GM18499 (cell line): Measurements from ENCODE around the gene CCL25.
"Not testable (repeated sequence)": the region's sequence is repeated elsewhere in the genome, so short reads cannot be mapped to it uniquely, and the experiment has no call there.

Source experiments
- ATAC-seq: cut with Tn5 transposase; IDR thresholded peaks from one replicate; pipeline ENCODE4 v1.9.1; 2021; ENCODE audit warnings: moderate number of reproducible peaks; ENCODE audit not compliant: insufficient read depth, unreplicated experiment

CCL25 gene, protein sequence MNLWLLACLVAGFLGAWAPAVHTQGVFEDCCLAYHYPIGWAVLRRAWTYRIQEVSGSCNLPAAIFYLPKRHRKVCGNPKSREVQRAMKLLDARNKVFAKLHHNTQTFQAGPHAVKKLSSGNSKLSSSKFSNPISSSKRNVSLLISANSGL

DNA sequence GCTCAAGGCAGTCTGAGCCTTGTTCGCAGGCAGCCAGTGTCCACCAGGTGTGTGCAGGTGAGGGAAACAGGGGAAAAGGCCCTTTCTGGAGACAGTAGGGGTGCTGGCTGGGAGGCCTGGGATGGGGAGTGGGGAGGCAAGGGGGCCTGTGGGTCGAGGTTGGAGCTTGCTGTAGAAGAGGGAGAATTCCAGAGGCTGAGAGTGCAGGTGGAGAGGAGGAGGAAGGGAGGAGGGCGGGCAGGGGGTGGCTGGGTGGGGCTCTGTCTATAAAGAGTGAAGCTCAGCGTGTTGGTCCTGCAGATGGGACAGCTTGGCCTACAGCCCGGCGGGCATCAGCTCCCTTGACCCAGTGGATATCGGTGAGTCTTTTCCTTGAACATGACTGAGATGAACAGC lies at the start of gene CCL25:
TSS of gene CCL25 (plus strand) at position 297 of the 396 bp plus-strand sequence. CDS start 290 bp downstream, outside the sequence.
- no peak for ATAC-seq

DNA sequence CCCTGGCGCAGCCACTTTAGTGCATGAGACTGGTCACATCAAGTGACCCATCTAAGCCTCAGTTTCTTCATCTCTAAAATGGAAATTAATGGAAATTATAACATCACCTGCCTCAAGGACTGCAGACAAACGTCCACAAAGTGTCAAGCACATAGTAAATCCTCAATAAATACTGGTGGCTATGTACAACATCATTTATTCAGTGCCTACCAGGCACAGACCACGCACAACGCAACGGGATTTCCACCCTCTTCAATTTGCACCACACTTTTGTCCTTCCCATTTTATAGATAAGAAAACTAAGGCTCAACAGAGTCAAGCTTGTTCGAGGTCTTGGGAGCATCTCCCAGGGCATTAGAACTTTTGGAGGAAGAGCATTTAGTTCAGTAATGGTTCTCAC lies 48.6 kb upstream of the CCL25 start:
- no peak for ATAC-seq

DNA sequence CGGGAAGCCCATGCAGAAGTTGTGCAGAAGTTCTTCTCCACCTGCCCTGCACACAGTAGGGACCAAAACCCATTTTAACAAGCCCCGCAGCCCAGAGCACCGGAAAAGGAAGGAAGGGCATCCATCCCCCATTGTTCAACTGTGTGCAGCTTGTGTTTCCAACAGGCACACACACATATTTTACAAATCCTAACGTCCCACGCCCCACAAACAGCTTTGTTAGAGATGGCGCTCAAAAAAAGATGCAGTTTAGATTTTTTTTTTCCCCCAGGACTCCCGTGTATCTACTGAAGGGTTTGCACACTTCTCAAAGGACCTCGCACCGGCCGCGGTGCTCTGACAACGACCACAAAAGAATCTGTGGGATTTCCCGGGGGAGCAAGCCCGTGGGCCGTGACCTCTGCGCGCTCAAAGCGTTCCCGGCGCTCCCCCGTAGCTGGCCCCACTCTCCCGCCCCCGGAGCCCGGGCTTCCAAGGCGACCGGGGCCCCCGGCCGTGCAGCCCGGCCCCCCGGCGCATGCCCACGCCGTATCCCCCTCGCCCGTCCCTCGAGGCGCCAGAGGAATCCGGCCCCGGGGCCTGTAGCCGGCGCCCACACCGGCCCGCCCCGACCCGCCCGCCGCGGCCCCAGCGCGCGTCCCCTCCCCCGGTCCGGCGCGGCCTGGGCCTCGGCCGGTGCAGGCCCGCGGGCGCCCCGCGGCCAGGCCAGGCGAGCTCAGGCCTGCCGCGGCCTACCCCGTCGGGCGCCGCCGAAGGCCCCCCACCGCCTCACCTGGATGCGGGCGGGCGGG lies 47.6 kb upstream of the CCL25 start:
- no peak for ATAC-seq

DNA sequence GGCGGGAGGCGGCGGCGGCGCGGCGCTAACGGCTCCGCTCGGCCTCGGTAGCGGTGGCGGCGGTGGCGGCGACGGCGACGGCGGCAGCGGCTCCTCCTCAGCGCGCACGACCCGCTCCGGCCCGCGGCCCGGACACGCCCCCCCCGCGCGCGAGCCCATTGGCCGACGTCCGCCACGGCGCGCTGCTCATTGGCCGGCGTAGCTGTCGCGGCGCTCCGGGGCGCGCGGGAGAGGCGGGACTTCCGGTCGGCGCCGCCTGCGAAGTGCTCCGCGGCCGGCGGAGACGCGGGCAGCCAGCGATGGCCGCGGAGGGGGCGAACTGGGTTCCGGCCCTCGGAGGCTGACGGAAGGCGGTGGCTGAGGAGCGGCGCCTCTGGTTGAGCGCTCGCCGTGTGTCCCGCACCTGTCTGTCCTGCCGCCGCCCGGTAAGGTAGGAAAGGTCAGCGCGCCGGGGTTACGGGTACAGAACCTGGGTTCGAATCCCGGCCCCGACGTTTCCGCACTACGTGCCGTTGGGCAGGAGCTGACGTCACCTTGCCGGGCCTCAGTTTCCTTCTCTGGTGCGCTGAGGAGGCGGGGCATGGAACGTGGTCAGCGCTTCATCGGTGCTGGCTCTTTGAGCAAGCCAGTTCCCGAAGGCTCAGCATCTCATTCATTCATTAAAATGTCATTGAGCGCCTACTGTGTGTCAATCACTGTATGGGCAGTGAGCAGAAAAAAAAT lies 46.9 kb upstream of the CCL25 start, which contains the start of gene ELAVL1:
TSS of gene ELAVL1 (minus strand) at position 108 of the 723 bp plus-strand sequence. CDS start 13,826 bp downstream, outside the sequence.
- ATAC-seq: no peak

DNA sequence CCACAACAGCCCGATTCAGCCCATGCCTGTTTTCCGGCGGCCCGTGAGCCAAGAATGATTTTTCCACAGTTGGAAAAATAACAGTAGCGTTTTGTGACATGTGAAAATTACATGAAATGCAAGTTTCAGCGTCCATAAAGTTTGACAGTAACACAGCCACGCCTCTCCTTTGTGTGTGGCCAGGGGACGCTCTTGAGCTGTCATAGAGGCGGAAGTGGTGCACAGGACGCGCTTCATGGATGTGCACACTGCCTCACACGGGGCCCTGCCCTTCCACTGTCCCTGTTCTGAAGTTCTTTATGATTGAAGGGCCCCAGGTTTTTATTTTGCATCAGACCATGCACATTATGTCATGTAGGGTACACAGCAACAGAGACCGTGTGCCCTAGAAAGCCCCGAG lies 34.8 kb upstream of the CCL25 start:
- no peak for ATAC-seq

DNA sequence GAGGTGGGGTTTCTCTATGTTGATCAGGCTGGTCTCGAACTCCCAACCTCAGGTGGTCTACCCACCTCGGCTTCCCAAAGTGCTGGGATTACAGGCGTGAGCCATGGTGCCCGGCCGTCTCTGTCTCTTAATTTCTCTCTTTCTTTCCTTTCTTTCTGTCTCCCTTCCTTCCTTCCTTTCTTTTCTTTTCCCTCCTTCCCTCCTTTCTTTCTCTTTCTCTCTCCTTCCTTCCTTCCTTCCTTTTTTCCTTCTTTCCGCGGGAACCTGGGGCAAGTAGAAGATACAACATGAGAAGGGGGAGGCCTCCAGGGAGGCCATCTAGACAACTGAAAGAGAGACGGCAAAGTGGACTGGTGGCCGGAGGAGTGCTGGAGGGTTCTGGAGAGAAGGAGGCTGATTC lies 31.9 kb upstream of the CCL25 start:
- ATAC-seq: no peak

DNA sequence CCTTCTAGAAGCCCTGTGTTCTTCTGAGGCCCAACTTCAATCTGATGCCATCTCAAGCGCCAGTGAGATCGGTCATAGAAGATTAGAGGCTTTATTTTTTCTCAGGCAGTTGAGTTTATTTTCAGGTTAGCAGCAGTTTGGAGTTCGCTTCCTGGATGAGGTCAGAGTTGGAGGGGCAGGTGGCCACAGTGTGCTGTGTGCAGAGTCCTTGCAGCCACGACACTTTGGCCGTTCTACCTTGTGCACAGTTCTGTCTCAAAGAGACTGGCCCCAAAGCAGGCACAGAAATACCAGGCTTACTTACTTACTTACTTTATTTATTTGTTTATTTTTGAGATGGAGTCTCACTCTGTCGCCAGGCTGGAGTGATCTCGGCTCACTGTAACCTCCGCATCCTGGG lies 31.2 kb upstream of the CCL25 start:
- ATAC-seq: no peak

DNA sequence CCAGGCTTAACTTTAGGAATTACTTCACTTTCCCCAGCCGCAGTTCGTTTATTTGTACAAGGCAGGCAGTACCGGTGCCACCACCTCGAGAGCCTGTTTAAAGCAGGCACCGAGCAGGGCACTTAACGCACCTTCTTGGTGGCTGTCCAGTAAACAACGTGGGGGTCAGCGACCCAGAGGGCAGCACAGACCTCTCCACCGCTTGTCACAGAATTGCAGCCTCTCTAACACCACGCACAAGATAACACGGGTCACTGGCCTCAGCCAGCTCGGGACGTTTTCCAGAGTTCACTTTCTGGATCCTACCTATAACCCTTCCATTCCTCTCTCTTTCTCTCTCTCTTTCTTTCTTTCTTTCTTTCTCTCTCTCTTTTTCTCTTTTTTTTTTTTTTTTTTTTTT lies 30.3 kb upstream of the CCL25 start:
- ATAC-seq: no peak

DNA sequence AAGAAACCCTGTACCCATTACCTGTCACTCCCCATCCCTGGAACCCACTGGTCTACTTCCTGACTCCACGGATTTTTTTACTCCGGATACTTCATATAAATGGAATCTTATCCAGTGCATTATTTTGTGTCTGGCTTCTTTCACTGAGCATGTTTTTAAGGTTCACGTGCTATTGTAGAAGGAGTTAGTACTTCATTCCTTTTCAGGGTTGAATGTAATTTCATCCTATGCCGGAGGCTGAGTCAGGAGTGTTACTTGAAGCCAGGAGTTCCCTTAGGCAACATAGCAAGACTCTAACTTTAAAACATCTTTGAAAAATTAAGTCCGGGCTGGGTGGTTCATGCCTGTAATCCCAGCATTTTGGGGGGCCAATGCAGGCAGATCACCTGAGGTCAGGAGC lies 29.2 kb upstream of the CCL25 start:
- no peak for ATAC-seq

DNA sequence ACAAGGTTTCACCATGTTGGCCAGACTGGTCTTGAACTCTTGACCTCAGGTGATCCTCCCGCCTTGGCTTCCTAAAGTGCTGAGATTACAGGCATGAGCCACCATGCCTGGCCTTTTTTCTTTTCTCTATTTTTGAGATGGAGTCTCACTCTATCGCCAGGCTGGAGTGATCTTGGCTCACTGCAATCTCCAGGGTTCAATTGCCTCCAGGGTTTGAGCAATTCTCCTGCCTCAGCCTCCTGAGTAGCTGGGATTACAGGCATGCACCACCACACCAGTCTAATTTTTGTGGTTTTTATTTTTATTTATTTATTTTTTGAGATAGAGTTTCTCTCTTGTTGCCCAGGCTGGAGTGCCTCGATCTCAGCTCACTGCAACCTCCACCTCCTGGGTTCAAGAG lies 28.3 kb upstream of the CCL25 start:
- not testable (repeated sequence) for ATAC-seq

DNA sequence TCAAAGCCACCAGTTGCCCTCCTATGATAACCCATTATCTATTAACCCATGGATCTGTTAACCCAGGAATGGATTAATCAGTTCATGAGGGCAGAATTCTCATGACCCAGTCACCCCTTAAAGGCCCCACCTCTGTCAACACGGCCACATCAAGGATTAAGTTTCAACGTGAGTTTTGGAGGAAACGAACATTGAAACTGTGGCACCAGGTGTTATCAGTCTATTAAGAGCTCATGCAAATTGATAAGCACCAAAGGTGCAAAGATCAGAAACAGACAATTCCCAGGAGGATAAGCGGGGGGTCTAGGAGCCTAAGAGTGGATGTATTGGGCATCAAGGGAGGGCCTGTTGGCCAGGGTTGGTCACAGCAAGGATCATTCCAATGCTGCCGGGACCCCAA lies 27.2 kb upstream of the CCL25 start:
- ATAC-seq: no peak

DNA sequence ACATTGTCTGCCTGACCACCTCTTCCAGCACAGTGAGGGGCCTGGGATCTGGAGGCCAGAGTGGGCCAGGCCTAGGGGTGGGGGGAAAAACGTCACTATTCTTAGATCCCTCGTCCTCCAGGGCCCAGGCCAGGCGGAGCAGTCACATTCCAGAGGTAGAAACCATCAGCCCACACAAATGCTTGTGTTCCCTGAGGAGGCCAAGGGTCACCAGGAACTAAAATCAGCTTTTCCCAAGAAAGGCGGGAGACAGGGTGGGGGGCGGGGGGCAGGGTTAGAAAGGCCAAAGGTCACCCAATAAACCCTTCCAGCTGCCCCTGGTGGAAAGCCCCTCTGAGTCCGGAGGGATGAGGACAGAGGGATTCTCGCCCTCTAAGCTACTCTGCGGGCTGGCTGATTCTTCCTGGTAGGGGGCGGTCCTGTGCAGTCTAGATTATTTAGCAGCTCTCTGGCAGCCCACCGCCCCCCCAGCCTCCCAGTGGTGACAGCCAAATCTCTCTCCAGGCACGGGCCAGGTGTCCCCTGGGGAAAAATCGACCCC lies 23.5 kb upstream of the CCL25 start:
- no peak for ATAC-seq

DNA sequence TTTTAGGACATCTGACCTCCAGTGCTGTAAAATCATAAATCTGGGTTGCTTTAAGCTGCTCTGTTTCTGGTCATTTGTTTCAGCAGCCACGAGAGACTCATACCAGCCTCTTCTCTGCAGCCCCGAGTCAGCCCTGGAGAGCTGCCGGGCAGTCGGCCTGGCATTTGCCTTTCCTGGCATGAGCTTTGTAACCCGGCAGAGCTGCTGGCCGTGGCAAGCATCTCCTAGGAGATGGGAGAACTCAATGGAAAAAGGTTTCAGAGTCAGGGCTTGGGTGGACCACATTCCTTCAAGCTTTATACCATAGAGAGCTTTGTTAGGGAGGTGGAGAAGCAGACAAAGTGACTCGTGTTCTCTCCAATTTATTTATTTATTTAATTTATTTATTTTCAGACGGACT lies 21.6 kb upstream of the CCL25 start:
- no peak for ATAC-seq

DNA sequence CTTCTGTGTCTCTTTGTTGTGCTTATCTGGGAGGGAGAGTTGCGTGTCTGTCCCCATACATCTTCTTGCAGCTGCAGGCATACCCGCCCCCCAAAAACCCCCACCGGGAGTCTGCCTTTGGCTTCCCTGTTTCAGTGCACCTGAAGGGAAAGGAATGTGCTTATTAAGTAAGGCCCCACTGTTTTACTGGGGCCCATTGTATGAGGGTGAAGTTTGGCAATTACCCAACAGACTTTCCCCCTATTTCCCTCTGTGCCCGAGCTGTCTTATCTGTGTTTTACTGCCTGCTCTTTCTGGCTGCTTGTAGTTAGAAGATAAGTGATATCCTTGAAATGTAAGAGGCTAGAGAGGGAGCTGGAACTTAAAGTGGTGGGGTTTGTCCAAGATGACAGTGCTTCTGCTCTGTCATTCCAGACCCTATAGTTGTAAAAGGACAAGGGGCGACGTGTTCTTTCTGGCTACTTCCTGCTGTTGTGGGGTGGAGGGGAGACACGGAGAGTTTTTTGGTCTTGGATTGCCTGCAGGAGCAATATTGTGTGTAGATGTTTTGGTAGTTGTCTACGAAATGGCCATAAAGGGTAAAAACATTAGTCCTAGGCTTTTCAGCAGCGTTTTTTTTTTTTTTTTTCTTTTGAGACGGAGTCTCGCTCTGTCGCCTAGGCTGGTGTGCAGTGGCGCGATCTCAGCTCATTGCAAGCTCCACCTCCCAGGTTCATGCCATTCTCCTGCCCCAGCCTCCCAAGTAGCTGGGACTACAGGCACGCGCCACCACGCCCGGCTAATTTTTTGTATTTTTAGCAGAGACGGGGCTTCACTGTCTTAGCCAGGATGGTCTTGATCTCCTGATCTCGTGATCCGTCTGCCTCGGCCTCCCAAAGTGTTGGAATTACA lies 19.0 kb upstream of the CCL25 start:
- ATAC-seq: not testable (repeated sequence)

DNA sequence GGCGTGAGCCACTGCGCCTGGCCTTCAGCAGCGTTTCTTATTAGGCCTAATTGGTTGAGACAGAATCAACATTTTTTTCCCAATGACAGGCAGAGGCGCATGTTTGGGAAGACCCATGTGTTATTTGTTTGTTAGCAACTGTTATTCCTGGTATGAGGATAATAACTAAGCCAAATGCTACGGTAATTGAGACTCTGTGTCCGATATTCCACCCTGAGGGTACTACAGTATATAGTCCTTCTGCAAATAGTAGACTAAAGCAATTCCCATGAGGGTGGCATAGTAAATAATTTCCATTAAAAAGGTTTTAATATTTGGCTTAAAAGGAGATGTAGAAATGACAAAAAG lies 18.4 kb upstream of the CCL25 start:
- no peak for ATAC-seq

DNA sequence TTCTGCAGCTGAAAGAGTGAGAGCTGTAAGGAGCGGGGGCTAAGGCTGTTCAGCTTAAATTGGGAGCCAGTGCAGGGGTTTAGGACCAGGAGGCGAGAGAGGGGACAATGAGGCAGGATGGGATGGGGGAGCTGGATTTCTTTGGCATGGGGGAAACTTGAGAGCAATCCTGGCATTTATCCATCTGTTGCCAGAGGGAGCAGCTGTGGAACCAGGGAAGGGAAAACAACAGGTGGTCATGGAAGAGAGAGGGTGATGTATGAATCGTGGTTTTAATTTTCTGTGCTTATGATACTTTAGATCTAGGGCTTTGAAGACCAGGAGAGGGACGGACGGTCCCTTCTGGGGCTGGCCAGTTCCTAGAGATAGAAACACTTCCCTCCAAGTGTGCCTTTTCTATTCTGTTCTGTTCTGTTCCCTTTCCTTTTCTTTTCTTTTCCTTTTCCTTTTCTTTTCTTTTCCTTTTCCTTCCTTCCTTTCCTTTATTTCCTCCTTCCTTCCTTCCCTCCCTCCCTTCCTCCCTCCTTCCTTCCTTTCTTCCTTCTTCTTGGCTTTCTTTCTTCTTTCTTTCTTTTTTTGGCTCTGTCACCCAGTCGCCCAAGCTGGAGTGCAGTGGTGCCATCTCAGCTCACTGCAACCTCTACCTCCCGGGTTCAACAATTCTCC lies 16.0 kb upstream of the CCL25 start:
- ATAC-seq: no peak

DNA sequence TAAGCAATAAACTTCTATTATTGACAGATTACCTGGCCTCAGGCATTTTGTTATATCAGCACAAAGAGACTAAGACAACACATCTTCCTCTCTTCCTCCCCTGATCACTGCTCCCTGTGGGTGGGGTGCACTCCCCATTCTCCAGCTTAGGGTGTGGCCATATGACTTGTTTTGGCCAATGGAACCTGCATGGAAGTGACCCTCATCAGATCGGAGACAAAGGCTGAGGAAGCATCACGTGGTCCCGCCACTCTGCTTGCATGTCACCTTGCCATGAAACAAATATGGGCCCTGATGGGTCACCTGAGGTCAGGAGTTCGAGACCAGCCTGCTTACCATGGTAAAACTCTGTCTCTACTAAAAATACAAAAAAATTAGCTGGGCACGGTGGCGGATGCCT lies 13.7 kb upstream of the CCL25 start:
- ATAC-seq: no peak

DNA sequence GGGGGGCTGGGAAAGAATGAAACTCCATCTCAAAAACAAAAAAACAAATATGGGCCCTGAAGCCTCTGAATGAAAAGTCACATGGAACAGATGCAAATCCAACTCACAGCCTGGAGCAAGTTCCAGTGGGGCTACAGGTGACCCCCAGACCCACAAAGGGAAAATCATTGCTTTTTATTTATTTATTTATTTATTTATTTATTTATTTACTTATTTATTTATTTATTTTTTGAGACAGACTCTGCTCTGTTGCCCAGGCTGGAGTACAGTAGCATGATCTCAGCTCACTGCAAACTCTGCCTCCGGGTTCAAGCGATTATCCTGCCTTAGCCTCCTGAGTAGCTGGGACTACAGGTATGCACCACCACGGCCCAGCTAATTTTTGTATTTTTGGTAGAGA lies 13.3 kb upstream of the CCL25 start:
- ATAC-seq: no peak

DNA sequence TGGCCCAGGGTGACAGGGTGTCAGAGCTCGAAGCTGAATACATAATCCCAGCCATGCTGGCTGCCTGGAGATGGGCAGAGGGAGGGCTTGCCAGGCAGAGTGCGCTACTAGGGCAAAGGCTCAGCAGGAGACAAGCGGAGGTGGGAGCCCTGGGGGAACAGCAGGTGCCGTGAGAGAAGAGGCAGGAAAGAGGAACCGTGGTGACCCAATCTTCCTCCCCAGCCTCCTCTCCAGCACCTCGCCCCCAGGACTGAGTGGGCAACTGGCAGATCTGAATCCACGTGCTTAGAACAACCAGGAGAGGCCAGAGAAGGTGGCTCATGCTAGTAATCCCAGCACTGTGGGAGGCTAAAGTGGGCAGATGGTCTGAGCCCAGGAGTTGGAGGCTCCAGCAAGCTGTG lies 11.0 kb upstream of the CCL25 start:
- ATAC-seq: no peak

DNA sequence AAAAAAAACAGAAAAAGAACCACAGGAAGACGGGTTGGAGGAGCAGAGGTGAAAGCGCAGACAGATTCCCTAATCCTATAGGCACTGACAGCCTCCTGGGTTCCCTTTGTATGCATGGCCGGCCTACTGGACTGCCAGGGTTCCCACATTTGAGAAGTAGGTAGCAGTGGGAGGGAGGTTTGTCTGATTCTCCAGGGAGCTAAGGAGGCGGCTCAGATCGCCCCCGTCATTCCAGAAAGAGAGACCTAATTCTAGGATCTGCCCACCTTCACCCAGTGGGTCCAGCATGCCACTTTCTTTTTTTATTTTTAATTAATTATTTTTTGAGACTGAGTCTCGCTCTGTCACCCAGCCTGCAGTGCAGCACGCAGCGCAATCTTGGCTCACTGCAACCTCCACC lies 9.7 kb upstream of the CCL25 start:
- no peak for ATAC-seq
